Measurements from ENCODE around the gene RPL22.

GRCh38 chr1:6178751-6179563 is 20.4 kb downstream of the RPL22 start:
- TF ChIP-seq CTCF (conservative IDR thresholded peaks at IDR 0.05 in 1 of 2, IDR thresholded peaks at IDR 0.05 in 1 of 2; ENCODE audit: extremely low read depth in 1 of 2, insufficient read depth in 1 of 2, low read depth in 1 of 2, low read length in 2 of 2) (no peak), EZH2 (IDR thresholded peaks at IDR 0.05; ENCODE audit: borderline replicate concordance, low read length) (peak; percentile 83)
